Activated T-cell treated with anti-CD3 and anti-CD28 coated beads, Interleukin-2, amount 50 U/mL, for 24 hours (primary cell): ENCODE results near the gene BBOX1.
"Not testable (repeated sequence)": the region's sequence is repeated elsewhere in the genome, so short reads cannot be mapped to it uniquely, and the experiment has no call there.

Source experiments
- DNase-seq: peaks from one replicate; pipeline ENCODE4 v3.0.0-alpha.2; 2020
- H3K27ac Mint-ChIP-seq: 2 replicates; pipeline ENCODE4 v1.8.0; 2020; ENCODE audit warnings: mild to moderate bottlenecking, mixed read lengths
- H3K27me3 Mint-ChIP-seq: 2 replicates; pipeline ENCODE4 v1.8.0; 2020; ENCODE audit warnings: mixed read lengths
- H3K36me3 Mint-ChIP-seq: 2 replicates; pipeline ENCODE4 v1.8.0; 2020; ENCODE audit warnings: low read depth, mixed read lengths
- H3K4me1 Mint-ChIP-seq: 2 replicates; pipeline ENCODE4 v1.8.0; 2020; ENCODE audit warnings: low read depth, mixed read lengths
- H3K4me3 Mint-ChIP-seq: 2 replicates; pipeline ENCODE4 v1.8.0; 2020; ENCODE audit warnings: mild to moderate bottlenecking, moderate library complexity, mixed read lengths
- H3K9me3 Mint-ChIP-seq: 2 replicates; pipeline ENCODE4 v1.8.0; 2020; ENCODE audit warnings: mixed read lengths

The BBOX1 gene

GRCh38 chr11:27085605-27086004, 45.0 kb downstream of the BBOX1 start:
- Mint-ChIP-seq H3K27me3 (no peaks in the 10 kb centered on the region), H3K4me3 (no peak overlapping the region), H3K36me3 (no peaks in the 10 kb centered on the region), H3K27ac (no peak overlapping the region), H3K4me1 (no peaks in the 10 kb centered on the region), H3K9me3 (peaks cover 13% of the 10 kb centered on the region)
- no peak for DNase-seq

DNA sequence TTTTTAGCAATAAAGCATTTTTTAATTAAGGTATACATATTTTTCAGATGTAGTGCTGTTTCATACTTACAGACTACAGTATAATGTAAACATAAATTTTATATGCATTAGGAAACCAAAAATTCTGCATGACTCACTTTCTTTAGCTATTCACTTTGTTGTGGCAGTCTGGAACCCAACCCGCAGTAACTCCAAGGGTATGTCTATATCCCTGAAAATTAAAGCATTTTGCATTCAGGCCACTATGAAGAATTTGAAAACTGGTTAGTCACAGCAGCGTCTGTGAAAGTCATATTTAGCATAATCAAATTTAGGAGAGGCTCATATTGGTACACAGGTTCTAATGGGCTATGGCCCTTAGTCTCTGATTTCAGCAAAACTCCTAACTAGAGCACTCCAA, 46.8 kb downstream of the BBOX1 start:
- Mint-ChIP-seq H3K9me3 (peaks cover 15% of the 10 kb centered on the region), H3K27ac (no peak overlapping the region), H3K27me3 (no peaks in the 10 kb centered on the region), H3K4me1 (no peaks in the 10 kb centered on the region), H3K4me3 (no peak overlapping the region), H3K36me3 (no peaks in the 10 kb centered on the region)
- DNase-seq = no peak

- no peak for DNase-seq
- Mint-ChIP-seq H3K4me3 (no peak overlapping the region), H3K27ac (no peak overlapping the region), H3K4me1 (no peaks in the 10 kb centered on the region), H3K27me3 (no peaks in the 10 kb centered on the region), H3K36me3 (no peaks in the 10 kb centered on the region), H3K9me3 (peaks cover 15% of the 10 kb centered on the region)
Observed at GRCh38 chr11:27088353-27088752, 47.7 kb downstream of the BBOX1 start.

- H3K27me3 Mint-ChIP-seq = no peaks in the 10 kb centered on the region
- no peaks in the 10 kb centered on the region for H3K36me3 Mint-ChIP-seq
Observed at GRCh38 chr11:27089746-27090145, 49.1 kb downstream of the BBOX1 start.

GRCh38 chr11:27090357-27090948, 49.8 kb downstream of the BBOX1 start:
- H3K4me1 Mint-ChIP-seq, H3K36me3 Mint-ChIP-seq, DNase-seq, H3K4me3 Mint-ChIP-seq, H3K27me3 Mint-ChIP-seq, H3K27ac Mint-ChIP-seq: not testable (repeated sequence)
- peaks cover 15% of the 10 kb centered on the region for H3K9me3 Mint-ChIP-seq

More at GRCh38 chr11:27089746-27090145, 49.1 kb downstream of the BBOX1 start:
- no peak overlapping the region for H3K27ac Mint-ChIP-seq
- no peaks in the 10 kb centered on the region for H3K4me1 Mint-ChIP-seq
- H3K9me3 Mint-ChIP-seq = peaks cover 15% of the 10 kb centered on the region
- H3K4me3 Mint-ChIP-seq = no peak overlapping the region
- no peak for DNase-seq

DNA sequence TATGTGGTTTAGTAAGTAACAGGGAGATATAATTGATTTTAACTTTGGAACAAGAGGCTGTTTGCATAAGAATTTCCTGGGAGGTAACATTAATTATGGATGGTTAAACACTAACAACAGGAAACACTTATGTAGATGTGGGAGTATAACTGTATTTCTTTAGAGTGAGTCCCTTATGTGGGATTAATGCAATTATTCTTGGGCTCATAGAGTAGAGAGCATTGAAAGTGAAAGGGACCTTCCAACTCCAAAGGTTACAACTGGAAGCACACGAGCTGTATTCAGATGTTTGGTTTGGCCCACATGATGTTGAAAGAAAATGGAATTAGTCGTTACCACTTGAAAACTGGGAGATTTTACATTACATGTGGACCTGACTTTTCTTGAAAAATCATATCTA, 53.5 kb downstream of the BBOX1 start:
- H3K4me3 Mint-ChIP-seq = no peak overlapping the region
- no peaks in the 10 kb centered on the region for H3K27me3 Mint-ChIP-seq
- H3K27ac Mint-ChIP-seq = no peak overlapping the region
- no peaks in the 10 kb centered on the region for H3K4me1 Mint-ChIP-seq
- no peak for DNase-seq
- H3K36me3 Mint-ChIP-seq = no peaks in the 10 kb centered on the region
- H3K9me3 Mint-ChIP-seq = peaks cover 13% of the 10 kb centered on the region

DNA sequence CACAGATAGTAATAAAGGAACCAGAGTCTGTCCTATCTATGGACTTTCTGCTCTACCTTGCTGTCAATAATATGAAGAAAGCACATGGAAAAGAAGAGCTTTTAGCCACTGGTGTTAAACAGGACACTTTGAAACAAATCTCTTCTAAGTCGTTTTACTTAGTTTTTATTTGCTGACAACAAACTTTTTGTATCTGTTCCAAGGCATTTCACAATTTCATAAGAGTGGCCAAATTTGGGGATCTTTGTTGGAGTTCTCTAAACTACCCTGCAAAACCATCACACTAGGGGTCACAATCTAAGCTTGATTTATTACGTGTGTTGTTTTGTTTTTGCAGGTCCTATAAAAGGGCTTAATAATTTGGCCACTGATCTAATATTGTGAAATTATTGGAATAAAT, 54.4 kb downstream of the BBOX1 start:
- Mint-ChIP-seq H3K27ac (no peak overlapping the region), H3K4me1 (no peaks in the 10 kb centered on the region), H3K4me3 (no peak overlapping the region), H3K9me3 (peaks cover 7% of the 10 kb centered on the region), H3K36me3 (no peaks in the 10 kb centered on the region), H3K27me3 (no peaks in the 10 kb centered on the region)
- no peak for DNase-seq

- H3K9me3 Mint-ChIP-seq = no peaks in the 10 kb centered on the region
- H3K4me1 Mint-ChIP-seq = no peaks in the 10 kb centered on the region
- H3K4me3 Mint-ChIP-seq = no peak overlapping the region
- no peaks in the 10 kb centered on the region for H3K36me3 Mint-ChIP-seq
- H3K27me3 Mint-ChIP-seq = no peaks in the 10 kb centered on the region
- DNase-seq = no peak
- H3K27ac Mint-ChIP-seq = no peak overlapping the region
Observed at GRCh38 chr11:27095887-27096286, 55.3 kb downstream of the BBOX1 start.

DNA sequence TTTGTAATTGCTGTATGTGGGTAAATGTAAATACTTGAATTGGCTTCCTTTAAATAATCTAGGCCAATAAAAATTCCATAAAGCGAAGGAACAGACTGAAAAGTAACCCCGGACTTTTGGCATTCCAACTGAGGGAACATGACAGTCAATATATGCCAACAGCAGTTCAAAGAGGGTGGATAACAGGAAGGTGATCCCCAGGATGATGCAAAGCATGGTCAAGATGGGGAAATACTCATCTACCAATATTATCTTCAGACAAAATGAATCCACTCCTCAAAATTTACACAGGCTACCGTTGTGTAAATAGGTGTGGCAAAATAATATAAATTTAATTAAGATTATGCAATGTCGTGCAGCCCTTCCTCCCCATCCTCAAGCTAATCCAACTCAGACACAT, 56.9 kb downstream of the BBOX1 start:
- H3K9me3 Mint-ChIP-seq = no peaks in the 10 kb centered on the region
- no peak overlapping the region for H3K27ac Mint-ChIP-seq
- no peak overlapping the region for H3K4me3 Mint-ChIP-seq
- DNase-seq = no peak
- H3K4me1 Mint-ChIP-seq = no peaks in the 10 kb centered on the region
- no peaks in the 10 kb centered on the region for H3K27me3 Mint-ChIP-seq
- H3K36me3 Mint-ChIP-seq = no peaks in the 10 kb centered on the region

- H3K4me1 Mint-ChIP-seq = no peaks in the 10 kb centered on the region
- no peak overlapping the region for H3K27ac Mint-ChIP-seq
- no peaks in the 10 kb centered on the region for H3K9me3 Mint-ChIP-seq
- no peak for DNase-seq
- no peak overlapping the region for H3K4me3 Mint-ChIP-seq
- no peaks in the 10 kb centered on the region for H3K36me3 Mint-ChIP-seq
- no peaks in the 10 kb centered on the region for H3K27me3 Mint-ChIP-seq
Observed at GRCh38 chr11:27100534-27100933, 59.9 kb downstream of the BBOX1 start.

DNA sequence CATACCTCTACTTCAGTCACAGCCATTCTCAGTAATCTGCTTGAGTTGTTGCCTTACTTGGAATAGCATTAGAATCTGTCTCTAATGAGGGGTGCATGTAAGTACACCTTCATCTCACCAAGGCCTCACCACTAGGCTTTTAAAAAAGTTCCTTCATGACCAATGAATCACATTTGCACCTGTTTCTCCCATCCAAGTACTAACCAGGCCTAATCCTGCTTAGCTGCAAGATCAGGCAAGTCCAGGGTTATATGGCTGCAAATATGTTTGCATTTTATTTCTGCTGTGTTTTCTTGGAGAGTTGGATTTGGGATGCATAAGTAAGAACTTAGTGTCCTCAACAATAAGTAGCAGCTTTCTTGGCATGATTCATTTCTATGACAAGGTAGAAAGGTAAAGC, 66.9 kb downstream of the BBOX1 start:
- Mint-ChIP-seq H3K4me1 (no peaks in the 10 kb centered on the region), H3K4me3 (no peak overlapping the region), H3K9me3 (peaks cover 2% of the 10 kb centered on the region), H3K27me3 (no peaks in the 10 kb centered on the region), H3K27ac (no peak overlapping the region), H3K36me3 (no peaks in the 10 kb centered on the region)
- DNase-seq = no peak

DNA sequence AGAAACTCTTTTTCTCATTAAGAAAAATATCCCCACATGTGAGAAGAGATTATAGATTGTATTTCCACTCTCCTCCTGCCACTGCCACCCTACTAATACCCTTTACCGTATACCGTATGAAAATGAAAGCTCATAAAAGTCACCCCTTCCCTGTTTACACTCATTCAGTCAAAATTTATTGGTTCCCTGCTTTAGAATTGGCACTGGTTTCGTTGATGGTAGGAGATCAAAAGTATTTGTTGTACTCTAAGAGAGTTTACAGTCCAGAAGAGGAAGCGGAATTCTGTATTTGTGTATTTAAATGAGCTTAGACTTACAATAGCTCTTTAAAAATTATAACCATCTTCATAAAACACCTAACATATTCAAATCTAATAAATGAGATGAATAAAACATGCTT, 68.2 kb downstream of the BBOX1 start:
- no peak for DNase-seq
- Mint-ChIP-seq H3K27ac (no peak overlapping the region), H3K27me3 (no peaks in the 10 kb centered on the region), H3K4me3 (no peak overlapping the region), H3K36me3 (no peaks in the 10 kb centered on the region), H3K9me3 (peaks cover 2% of the 10 kb centered on the region), H3K4me1 (no peaks in the 10 kb centered on the region)

DNA sequence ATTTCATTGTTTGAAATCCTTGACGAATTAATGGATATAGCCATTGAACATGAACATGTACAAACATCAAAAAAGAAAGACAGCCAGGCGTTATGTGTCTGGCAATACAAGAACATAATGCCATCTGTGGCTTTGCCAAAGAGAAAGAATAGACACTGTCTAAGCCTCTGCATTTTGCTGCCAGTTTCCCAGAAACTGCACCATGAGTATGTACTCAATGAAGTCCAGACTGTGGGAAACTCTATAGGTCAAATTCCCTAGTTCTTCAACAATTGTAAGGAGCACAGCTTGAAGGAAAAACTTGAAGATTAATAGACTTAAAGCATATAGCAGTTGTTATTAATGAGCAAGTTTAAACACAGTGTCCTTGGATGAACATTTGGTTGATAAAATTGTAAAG, 71.3 kb downstream of the BBOX1 start:
- Mint-ChIP-seq H3K27me3 (no peaks in the 10 kb centered on the region), H3K9me3 (peaks cover 2% of the 10 kb centered on the region), H3K27ac (no peak overlapping the region), H3K36me3 (no peaks in the 10 kb centered on the region), H3K4me1 (no peaks in the 10 kb centered on the region), H3K4me3 (no peak overlapping the region)
- DNase-seq = no peak

DNA sequence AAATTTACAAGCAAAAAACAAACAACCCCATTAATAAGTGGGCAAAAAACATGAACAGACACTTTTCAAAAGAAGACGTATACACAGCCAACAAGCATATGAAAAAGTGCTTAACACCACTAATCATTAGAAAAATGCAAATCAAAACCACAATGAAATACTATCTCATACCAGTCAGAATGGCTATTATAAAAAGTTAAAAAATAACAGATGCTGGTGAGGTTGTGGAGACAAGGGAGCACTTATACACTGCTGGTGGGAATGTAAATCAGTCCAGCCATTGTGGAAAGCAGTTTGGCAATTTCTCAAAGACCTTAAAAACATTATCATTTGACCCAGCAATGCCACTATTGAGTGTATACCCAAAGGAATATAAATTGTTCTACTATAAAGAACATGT, 72.3 kb downstream of the BBOX1 start:
- no peaks in the 10 kb centered on the region for H3K36me3 Mint-ChIP-seq
- DNase-seq = no peak

GRCh38 chr11:27115051-27115650, 74.5 kb downstream of the BBOX1 start:
- Mint-ChIP-seq H3K27me3 (no peaks in the 10 kb centered on the region), H3K9me3 (peaks cover 2% of the 10 kb centered on the region), H3K27ac (no peak overlapping the region), H3K36me3 (no peaks in the 10 kb centered on the region), H3K4me3 (no peak overlapping the region), H3K4me1 (no peaks in the 10 kb centered on the region)
- no peak for DNase-seq

More for the DNA sequence above, 72.3 kb downstream of the BBOX1 start:
- Mint-ChIP-seq H3K27me3 (no peaks in the 10 kb centered on the region), H3K27ac (no peak overlapping the region), H3K4me3 (no peak overlapping the region), H3K9me3 (peaks cover 2% of the 10 kb centered on the region), H3K4me1 (no peaks in the 10 kb centered on the region)

GRCh38 chr11:27116684-27117083, 76.1 kb downstream of the BBOX1 start:
- no peaks in the 10 kb centered on the region for H3K27me3 Mint-ChIP-seq
- no peaks in the 10 kb centered on the region for H3K4me1 Mint-ChIP-seq
- H3K4me3 Mint-ChIP-seq = no peak overlapping the region
- H3K27ac Mint-ChIP-seq = no peak overlapping the region
- no peaks in the 10 kb centered on the region for H3K36me3 Mint-ChIP-seq
- no peak for DNase-seq
- H3K9me3 Mint-ChIP-seq = no peaks in the 10 kb centered on the region
